HEK293T (cell line): ENCODE data around the gene PRKCE.

Experiments
- BHLHE40 ChIP-seq: fragments of 450-650 bp; IDR thresholded peaks from 2 replicates; pipeline ENCODE4 v1.6.1; 2016; ENCODE audit warnings: mild to moderate bottlenecking, moderate library complexity, borderline replicate concordance
- ELF4 ChIP-seq: fragments of 450-650 bp; IDR thresholded peaks from 2 replicates; pipeline ENCODE4 v1.6.1; 2017; ENCODE audit warnings: antibody characterized with exemption
- FOXK2 ChIP-seq: fragments of 450-650 bp; IDR thresholded peaks from 2 replicates; pipeline ENCODE4 v1.6.1; 2016; ENCODE audit warnings: mild to moderate bottlenecking
- NFRKB ChIP-seq: fragments of 450-650 bp; IDR thresholded peaks from 2 replicates; pipeline ENCODE4 v1.6.1; 2016; ENCODE audit warnings: mild to moderate bottlenecking, moderate library complexity
- SUZ12 ChIP-seq: fragments of 450-650 bp; IDR thresholded peaks from 2 replicates; pipeline ENCODE4 v1.6.1; 2016; ENCODE audit warnings: mild to moderate bottlenecking
- ZNF384 ChIP-seq: fragments of 450-650 bp; IDR thresholded peaks from 2 replicates; pipeline ENCODE4 v1.6.1; 2016

DNA sequence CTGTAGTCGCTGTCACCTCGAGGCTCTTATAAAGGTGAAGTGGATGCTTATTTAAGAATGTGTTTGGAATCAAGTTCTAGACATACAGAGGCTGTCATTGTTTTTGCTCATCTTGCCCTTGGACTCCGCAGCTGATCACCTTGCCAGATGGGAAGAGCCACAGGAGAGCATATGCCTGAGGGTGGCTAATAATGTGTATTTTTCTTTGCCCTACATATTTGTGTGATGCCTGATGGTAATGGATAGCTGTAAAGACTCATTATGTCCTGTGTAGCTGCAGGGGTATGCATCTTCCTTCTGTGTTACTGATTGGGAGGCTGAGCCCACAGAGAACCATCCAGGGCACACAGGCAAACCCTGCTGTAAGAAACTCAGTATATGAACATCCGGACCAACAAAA, 61.7 kb downstream of the PRKCE start:
- TF ChIP-seq BHLHE40, result no peak
- TF ChIP-seq SUZ12, result no peak
- TF ChIP-seq NFRKB, result no peak
- TF ChIP-seq FOXK2, result no peak
- TF ChIP-seq ZNF384, result no peak
- TF ChIP-seq ELF4, result no peak
